HG03097 (cell line): Measurements from ENCODE around the gene ZBED4.

Experiments used
- ATAC-seq: cut with Tn5 transposase; IDR thresholded peaks from one replicate; pipeline ENCODE4 v1.9.1; 2021; ENCODE audit not compliant: unreplicated experiment, low FRiP score

ZBED4 gene

DNA sequence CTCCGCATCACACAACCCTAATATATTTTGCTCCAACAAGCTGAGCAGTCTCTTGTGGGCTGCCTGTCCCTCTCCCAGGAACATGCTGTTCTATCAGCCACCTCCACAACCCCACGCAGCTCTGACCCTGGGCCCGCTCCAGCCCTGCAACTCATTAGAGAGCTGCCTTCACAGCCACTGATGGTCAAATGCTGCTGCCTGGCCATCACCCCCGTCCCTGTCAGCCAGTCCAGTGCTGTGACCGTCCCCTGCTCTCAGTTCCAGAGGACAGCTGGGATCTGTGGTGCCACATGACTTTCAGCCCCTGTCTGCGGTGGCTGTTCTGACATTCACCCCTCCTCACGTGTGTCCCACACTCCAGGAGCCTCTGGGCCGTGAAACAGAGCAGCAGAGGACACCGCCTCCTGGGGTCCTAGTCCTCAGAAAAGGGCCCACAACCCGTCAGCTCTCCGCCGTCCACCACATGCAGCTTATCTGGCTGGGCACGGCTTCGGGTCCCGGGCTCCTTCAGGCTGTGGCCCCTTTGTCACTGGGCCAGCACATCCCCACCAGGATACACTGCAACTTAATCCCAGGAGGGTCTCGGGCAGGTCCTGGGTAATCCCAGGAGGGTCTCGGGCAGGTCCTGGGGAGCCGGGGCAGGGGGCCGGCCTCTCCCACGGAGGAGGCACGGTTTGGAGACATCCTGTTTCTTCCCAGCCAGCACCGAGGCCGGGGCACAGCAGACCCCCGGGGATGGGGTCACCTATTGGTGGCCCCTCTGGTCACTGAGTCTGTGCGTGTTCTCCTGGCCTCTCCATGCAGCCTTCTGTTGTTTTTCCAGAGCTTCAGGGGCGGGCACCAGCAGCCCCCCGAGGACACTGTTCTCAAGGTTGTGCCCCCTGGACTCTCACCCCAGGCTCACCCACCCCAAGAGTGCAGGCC, 79.9 kb downstream of the ZBED4 start:
- no peak for ATAC-seq

DNA sequence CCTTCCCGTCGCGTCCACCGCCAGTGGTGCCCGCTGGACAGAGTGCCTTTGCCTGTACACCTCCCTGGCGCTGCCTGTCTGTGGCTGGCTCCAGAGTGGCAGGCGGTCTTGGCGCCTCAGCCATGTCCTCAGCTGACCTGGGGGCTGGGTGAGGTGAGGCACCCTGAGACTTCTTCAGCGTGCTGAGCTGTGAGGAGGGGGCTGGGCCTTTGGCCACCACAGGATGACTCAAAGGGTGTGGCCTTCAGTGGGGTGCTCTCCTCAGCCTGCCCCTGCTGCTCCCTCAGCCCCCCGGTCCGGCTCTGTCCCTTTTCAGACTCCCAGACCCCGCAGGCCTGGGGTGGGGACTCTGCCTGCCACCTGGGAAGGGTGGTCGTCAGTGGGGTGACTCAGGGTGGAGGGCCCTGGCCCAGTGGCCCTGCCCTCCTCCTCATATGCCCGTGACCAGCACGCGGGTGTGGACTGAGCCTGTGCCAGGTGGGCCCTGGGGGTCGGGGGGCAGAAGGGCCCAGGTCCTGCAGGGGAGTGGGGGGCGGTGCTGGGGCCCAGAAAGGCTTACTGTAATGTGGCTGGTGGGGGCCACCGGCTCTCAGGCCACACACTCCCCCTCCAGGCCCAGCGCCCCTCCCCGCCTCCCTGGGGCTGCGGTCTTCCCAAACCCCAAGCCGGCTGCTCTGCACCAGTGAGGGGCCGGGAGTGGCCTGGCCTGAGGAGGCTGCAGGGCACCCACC, 80.7 kb downstream of the ZBED4 start:
- ATAC-seq = no peak

DNA sequence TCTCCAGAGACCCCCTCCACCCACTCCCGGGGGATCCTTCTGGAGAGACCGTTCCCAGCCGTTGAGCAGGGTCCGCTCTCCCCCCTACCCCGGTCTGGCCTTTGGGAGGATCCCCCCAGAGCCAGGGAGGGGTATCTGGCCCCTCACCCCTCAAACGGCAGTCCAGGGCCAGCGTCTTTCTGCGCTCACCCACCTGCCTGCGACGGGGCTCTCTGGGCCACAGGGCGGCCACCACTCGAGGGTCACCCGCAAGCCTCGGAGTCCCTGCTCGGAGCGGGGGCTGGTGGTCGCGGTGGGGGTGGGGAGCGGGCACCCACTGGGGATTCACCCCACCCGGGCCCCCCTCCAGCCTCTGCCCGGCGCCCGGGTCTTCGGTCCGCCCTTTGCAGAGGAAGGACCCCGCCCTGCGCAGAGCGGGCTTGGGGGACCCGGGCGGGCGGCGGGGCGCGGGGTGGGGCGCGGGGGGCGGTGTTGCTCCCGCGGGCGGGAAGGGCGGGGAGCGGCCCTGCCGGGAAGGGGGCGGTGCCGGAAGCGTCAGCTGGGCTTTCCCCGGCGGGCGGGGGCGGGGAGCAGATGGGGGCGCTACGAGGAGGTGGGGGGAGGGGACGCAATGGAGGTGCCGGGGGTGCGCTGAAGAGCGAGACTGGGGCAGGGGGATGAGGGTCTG, 81.4 kb downstream of the ZBED4 start:
- no peak for ATAC-seq

- no peak for ATAC-seq
Measured at GRCh38 chr22:49935561-49935960, 81.9 kb downstream of the ZBED4 start.

GRCh38 chr22:49936018-49936972, 82.7 kb downstream of the ZBED4 start:
- peak; percentile 53 for ATAC-seq

- no peak for ATAC-seq
Measured at GRCh38 chr22:49936973-49937757, 83.5 kb downstream of the ZBED4 start.

- no peak for ATAC-seq
Measured at GRCh38 chr22:49937758-49938564, 84.3 kb downstream of the ZBED4 start.

DNA sequence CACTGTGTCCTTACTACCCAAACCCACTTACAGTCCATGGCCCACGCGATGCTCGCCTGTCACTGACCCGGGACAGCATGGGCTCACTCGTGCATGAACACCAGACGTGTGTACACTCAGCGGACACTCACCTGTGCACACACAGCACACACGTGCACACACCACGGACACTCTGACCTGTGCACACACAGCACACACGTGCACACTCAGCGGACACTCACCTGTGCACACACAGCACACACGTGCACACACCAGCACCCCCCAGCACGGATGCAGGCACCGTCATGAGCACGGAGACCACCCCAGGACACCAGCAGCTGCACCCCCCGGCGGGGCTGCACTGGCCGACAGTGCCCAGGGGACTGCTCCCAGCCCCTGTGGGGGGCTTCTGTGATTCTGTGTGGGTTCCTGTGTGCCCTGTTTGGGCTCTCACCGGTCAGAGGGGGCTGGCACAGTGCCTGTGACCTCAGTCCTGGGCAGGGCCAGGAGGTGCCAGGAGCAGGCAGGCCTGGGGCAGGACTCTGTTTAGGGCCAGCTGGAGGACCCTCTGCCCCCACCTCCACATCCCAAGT, 85.0 kb downstream of the ZBED4 start:
- no peak for ATAC-seq
